Heart left ventricle (tissue), 16 donors: ENCODE results near the gene KIF1C. TPM values are rescaled to one million over a fixed set of nuclear protein-coding genes. Genes with fewer than 3 reads are reported as not detected.
A peak's percentile ranks its signal among the peaks of the same experiment; 100 is the strongest.
"Not testable (repeated sequence)": the region's sequence is repeated elsewhere in the genome, so short reads cannot be mapped to it uniquely, and the experiment has no call there.

Experiments used
- ATAC-seq, 4 donors: fragments of 200-7000 bp; cut with Tn5 transposase; one replicate each; pipeline ENCODE4 v1.9.1; 2020 to 2022; ENCODE audit warnings: moderate library complexity in 4 of 4, mild to moderate bottlenecking in 3 of 4, moderate number of reproducible peaks in 1 of 4
- DNase-seq, 5 donors: peaks; one replicate each; pipeline ENCODE4 v3.0.0-alpha.2; 2020
- H3K27ac ChIP-seq, 12 donors: fragments of 200-600 bp; sonication (generic) in 4 of 12; one replicate each; pipeline versions ENCODE4 v1.5.0 to v1.8.0; 2016 to 2022; ENCODE audit warnings: mild to moderate bottlenecking in 2 of 12
- H3K27me3 ChIP-seq, 9 donors: fragments of 200-600 bp; sonication (generic) in 2 of 9; one replicate each; pipeline versions ENCODE4 v1.5.1 to v1.8.0; 2016 to 2022; ENCODE audit warnings: mild to moderate bottlenecking in 3 of 9
- H3K36me3 ChIP-seq, 9 donors: fragments of 200-600 bp; sonication (generic) in 2 of 9; one replicate each; pipeline versions ENCODE4 v1.5.0 to v1.8.0; 2018 to 2022; ENCODE audit warnings: mild to moderate bottlenecking in 2 of 9
- H3K4me1 ChIP-seq, 12 donors: fragments of 200-600 bp; sonication (generic) in 4 of 12; one replicate each; pipeline versions ENCODE4 v1.5.0 to v1.8.0; 2016 to 2022; ENCODE audit warnings: mild to moderate bottlenecking in 3 of 12
- H3K4me3 ChIP-seq, 12 donors: fragments of 200-600 bp; sonication (generic) in 4 of 12; one replicate each; pipeline versions ENCODE4 v1.5.0 to v1.8.0; 2017 to 2022; ENCODE audit warnings: mild to moderate bottlenecking in 9 of 12, moderate library complexity in 4 of 12
- H3K9me3 ChIP-seq, 12 donors: fragments of 200-600 bp; sonication (generic) in 4 of 12; one replicate each; pipeline versions ENCODE4 v1.5.0 to v1.8.0; 2016 to 2022; ENCODE audit warnings: mild to moderate bottlenecking in 1 of 12
- POLR2A ChIP-seq, 2 donors: fragments of 450-650 bp; IDR thresholded peaks; one replicate each; pipeline ENCODE4 v1.6.1; 2017; ENCODE audit warnings: antibody characterized with exemption in 2 of 2, mild to moderate bottlenecking in 2 of 2, moderate library complexity in 2 of 2
- WGBS, 4 donors: extraction: QIAGEN DNeasy Blood & Tissue Kit in 2 of 4; methylation state at CpG; one replicate each; pipeline versions ENCODE4 v1.1.5 to v1.1.7; 2013 to 2018; 5-methylcytosine and 5-hydroxymethylcytosine counted together
- intact Hi-C, 10 donors: fragments of 100-400 bp; cut with DNase I; formaldehyde crosslinking; loops; one replicate each; pipeline versions ENCODE4 v1.11.1 to v1.14.2; 2022
- polyA plus RNA-seq, 2 donors: library from polyadenylated mRNA; stranded (reverse); fragments of 200-250 nt; gene quantifications; one replicate each; pipeline ENCODE4 v1.2.3, GENCODE V29; 2013
- total RNA-seq, 9 donors: library from RNA; depleted of rRNA in 2 of 9; stranded (reverse); fragments of >200 nt in 2 of 9; fragmentation: NEBNext Ultra II Directional in 3 of 9; extraction: Animal tissue kit (Norgen Biotek cat#: 25700) in 3 of 9; gene quantifications; one replicate each; pipeline versions ENCODE4 v1.1.0 to v1.2.4, GENCODE V29; 2016 to 2023
- TF ChIP-seq, protein P1 (sequence below), 12 donors: fragments of 200-600 bp; sonication (generic) in 4 of 12; IDR thresholded peaks; one replicate each; pipeline versions ENCODE4 v1.5.0 to v1.8.0; 2018 to 2022; ENCODE audit warnings: antibody characterized with exemption in 12 of 12, mild to moderate bottlenecking in 5 of 12
- donor health status: ischemic (EF 13 %, LVEDD 7.1; RV severe dilation, severe dysfunction).
- donor health status: healthy with polysubstance abuse.
- donor health status: DM: no; HTN: yes; CAD: no.
- donor health status: DM: no; HTN: no; CAD: no.
- donor health status: ischemic (EF 25% LVEDD 6.9; RV normal size, moderate dysfunction).
- donor health status: ischemic (EF 25% LVEDD 5.7; RV mildly dilated, moderate dysfunction).
- donor health status: healthy.
- donor health status: DM: yes; HTN: yes; CAD: no.
- donor health status: ischemic (EF 35%, LVEDD 5.7; RV mildly dilated, moderate dysfunction).
- donor health status: nonischemic (EF 11% LVEDD 7.7; RV severe dilation, severe dysfunction).
- donor health status: DM: yes; HTN: yes; CAD: no.
- donor health status: PGD.
- donor health status: ischemic (EF 29% LVEDD 5.4; RV normal size, mild dysfunction).
- donor health status: nonischemic (EF 23%, LVEDD 6.1; RV moderate dilation, normal function).

The KIF1C gene
- total and polyA plus RNA-seq, 11 donors: 210 to 868 (median 526) TPM

DNA sequence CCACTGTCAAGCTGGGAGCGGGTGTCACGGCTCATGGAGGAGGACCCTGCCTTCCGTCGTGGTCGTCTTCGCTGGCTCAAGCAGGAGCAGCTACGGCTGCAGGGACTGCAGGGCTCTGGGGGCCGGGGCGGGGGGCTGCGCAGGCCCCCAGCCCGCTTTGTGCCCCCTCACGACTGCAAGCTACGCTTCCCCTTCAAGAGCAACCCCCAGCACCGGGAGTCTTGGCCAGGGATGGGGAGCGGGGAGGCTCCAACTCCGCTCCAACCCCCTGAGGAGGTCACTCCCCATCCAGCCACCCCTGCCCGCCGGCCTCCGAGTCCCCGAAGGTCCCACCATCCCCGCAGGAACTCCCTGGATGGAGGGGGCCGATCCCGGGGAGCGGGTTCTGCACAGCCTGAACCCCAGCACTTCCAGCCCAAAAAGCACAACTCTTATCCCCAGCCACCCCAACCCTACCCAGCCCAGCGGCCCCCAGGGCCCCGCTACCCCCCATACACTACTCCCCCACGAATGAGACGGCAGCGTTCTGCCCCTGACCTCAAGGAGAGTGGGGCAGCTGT, 25.9 kb downstream of the KIF1C start:
- Histone ChIP-seq H3K27me3 (no peaks in the 10 kb centered on the region), H3K27ac (no peak overlapping the region), H3K9me3 (no peaks in the 10 kb centered on the region), H3K4me1 (peaks cover 0 to 10% (median 0%) of the 10 kb centered on the region in 12 donors), H3K4me3 (no peak overlapping the region), H3K36me3 (peaks cover 0 to 65% (median 59%) of the 10 kb centered on the region in 9 donors)
- DNase-seq: no peak
- 80 to 93% (median 91%) methylated on average over 4 to 29 of the region's 29 CpGs for WGBS, 4 donors
- ATAC-seq: peak in 2 of 4 donors; percentile 9 to 20
- intact Hi-C loops: loop anchor here in 1 of 10 donors (5.0 kb wide), 1 partner anchor 39 kb away; no protein-coding TSS in a partner anchor
- TF ChIP-seq, protein P1, sequence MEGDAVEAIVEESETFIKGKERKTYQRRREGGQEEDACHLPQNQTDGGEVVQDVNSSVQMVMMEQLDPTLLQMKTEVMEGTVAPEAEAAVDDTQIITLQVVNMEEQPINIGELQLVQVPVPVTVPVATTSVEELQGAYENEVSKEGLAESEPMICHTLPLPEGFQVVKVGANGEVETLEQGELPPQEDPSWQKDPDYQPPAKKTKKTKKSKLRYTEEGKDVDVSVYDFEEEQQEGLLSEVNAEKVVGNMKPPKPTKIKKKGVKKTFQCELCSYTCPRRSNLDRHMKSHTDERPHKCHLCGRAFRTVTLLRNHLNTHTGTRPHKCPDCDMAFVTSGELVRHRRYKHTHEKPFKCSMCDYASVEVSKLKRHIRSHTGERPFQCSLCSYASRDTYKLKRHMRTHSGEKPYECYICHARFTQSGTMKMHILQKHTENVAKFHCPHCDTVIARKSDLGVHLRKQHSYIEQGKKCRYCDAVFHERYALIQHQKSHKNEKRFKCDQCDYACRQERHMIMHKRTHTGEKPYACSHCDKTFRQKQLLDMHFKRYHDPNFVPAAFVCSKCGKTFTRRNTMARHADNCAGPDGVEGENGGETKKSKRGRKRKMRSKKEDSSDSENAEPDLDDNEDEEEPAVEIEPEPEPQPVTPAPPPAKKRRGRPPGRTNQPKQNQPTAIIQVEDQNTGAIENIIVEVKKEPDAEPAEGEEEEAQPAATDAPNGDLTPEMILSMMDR (IDR thresholded peaks at IDR 0.05): no peak
- no peak for TF ChIP-seq POLR2A (IDR thresholded peaks at IDR 0.05)

DNA sequence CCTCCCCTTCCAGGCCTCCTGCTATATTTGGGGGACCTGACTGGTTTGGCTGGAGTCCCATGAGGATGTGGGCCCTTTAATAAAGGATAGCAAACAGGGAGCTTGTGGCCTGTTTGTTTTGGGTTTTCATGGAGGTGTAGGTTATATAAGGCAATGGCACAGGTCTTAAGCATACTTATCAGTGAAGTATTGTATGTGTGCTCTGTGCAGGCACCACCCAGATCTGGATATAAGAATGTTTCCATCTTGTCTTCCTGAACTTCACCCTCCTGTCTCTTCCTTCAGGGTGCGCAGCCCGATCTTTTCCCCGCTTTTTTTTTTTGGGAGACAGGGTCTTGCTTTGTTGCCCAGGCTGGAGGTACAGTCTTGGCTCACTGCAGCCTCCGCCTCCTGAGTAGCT, 26.9 kb downstream of the KIF1C start:
- DNase-seq: no peak
- WGBS, 4 donors: 92 to 97% (median 96%) methylated on average over 4 of the region's 4 CpGs
- no peaks in the 10 kb centered on the region for H3K9me3 ChIP-seq
- intact Hi-C loops: loop anchor here in 1 of 10 donors (5.0 kb wide), 1 partner anchor 38 kb away; no protein-coding TSS in a partner anchor
- TF ChIP-seq POLR2A (IDR thresholded peaks at IDR 0.05): no peak
- TF ChIP-seq, protein P1 (IDR thresholded peaks at IDR 0.05): no peak
- ATAC-seq: no peak
- no peak overlapping the region for H3K27ac ChIP-seq
- no peak overlapping the region for H3K4me3 ChIP-seq
- H3K27me3 ChIP-seq: no peaks in the 10 kb centered on the region
- peaks cover 0 to 5% (median 0%) of the 10 kb centered on the region in 12 donors for H3K4me1 ChIP-seq
- peaks cover 0 to 55% (median 49%) of the 10 kb centered on the region in 9 donors for H3K36me3 ChIP-seq

DNA sequence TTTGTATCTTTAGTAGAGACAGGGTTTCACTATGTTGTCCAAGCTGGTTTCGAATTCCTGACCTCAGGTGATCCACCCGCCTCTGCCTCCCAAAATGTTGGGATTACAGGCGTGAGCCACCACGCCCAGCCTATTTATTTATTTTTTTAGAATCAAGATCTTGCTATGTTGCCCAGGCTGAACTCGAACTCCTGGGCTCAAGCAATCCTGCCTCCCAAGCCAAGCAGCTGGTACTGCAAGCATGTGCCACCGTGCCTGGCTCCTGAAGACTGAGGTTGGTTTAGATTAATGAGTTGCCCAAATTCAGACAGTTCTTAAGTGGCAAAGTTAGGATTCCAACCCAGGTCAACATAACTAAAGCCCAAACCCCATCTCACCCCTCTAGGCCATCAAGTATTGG, 29.5 kb downstream of the KIF1C start:
- 82 to 94% (median 91%) methylated on average over 6 of the region's 6 CpGs for WGBS, 4 donors
- H3K36me3 ChIP-seq: peaks cover 0 to 28% (median 22%) of the 10 kb centered on the region in 9 donors
- intact Hi-C loops: no loop called here
- DNase-seq (no peak), ATAC-seq (no peak)
- TF ChIP-seq, protein P1 (IDR thresholded peaks at IDR 0.05): no peak
- no peak for TF ChIP-seq POLR2A (IDR thresholded peaks at IDR 0.05)
- no peak overlapping the region for H3K27ac ChIP-seq
- no peaks in the 10 kb centered on the region for H3K27me3 ChIP-seq
- peaks cover 0 to 15% (median 2%) of the 10 kb centered on the region in 12 donors for H3K4me1 ChIP-seq
- no peak overlapping the region for H3K4me3 ChIP-seq
- H3K9me3 ChIP-seq: no peaks in the 10 kb centered on the region

DNA sequence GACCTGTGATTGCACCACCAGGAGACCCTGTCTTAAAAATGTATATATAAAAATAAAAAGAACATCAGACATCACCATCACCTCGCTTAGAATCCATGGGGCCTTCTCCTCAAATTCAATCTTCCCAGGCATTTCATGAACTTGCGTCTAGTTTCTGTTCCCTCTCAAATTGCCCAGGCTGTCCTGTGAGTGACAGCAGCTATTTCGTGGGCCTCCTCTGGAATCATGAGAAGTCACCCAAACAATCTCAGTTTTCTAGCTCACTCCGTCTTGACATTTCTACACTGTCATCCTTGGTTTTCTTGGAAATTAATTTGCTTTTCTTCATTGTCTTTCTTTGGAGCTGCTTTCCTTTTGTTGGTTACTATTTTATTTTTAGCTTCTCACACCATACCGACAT, 30.2 kb downstream of the KIF1C start:
- intact Hi-C loops: no loop called here
- Histone ChIP-seq H3K4me1 (peaks cover 0 to 20% (median 2%) of the 10 kb centered on the region in 12 donors), H3K9me3 (no peaks in the 10 kb centered on the region), H3K27me3 (no peaks in the 10 kb centered on the region), H3K4me3 (no peak overlapping the region), H3K36me3 (peaks cover 0 to 22% (median 16%) of the 10 kb centered on the region in 9 donors), H3K27ac (no peak overlapping the region)
- TF ChIP-seq, protein P1 (IDR thresholded peaks at IDR 0.05): no peak
- DNase-seq (no peak), ATAC-seq (no peak)
- 75 to 78% (median 76%) methylated on average over 5 of the region's 5 CpGs for WGBS, 4 donors

DNA sequence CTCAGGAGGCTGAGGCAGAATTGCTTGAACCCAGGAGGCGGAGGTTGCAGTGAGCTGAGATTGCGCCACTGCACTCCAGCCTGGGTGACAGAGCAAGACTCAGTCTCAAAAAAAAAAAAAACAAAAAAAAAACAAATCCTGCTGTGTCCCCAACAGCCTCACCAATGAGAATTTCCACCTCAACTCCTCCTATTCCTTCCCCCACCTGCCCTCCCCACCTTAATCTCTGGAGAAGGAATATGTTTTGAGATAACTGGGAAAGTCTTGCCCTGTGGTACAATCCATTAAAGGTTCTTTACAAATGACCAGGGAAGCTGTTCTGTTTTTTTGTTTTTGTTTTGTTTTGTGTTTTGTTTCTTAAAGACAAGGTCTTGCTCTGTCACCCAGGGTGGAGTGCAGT, 32.4 kb downstream of the KIF1C start:
- intact Hi-C loops: loop anchor here in 4 of 10 donors (1.0 to 5.0 kb wide), 3 partner anchors 32 to 37 kb away; no protein-coding TSS in a partner anchor
- DNase-seq: not testable (repeated sequence)
- WGBS, 4 donors: 89 to 96% (median 92%) methylated on average over 2 of the region's 2 CpGs

More for the DNA sequence above, 32.4 kb downstream of the KIF1C start:
- H3K4me1 ChIP-seq: peaks cover 0 to 20% (median 2%) of the 10 kb centered on the region in 12 donors
- H3K4me3 ChIP-seq, ATAC-seq, H3K27ac ChIP-seq, H3K36me3 ChIP-seq, H3K27me3 ChIP-seq, H3K9me3 ChIP-seq: not testable (repeated sequence)
